Loucy (cell line): Measurements from ENCODE around the gene FBXO42.

Source experiments
- H2AFZ ChIP-seq: fragments of 200-600 bp; sonication (generic); 2 replicates; pipeline ENCODE4 v1.6.0; 2016; ENCODE audit warnings: antibody characterized with exemption, mild to moderate bottlenecking, low read length, moderate library complexity
- H3F3A ChIP-seq: fragments of 200-600 bp; 2 replicates; pipeline ENCODE4 v1.6.0; 2016; ENCODE audit warnings: antibody characterized with exemption, low read depth, mild to moderate bottlenecking
- H3K27me3 ChIP-seq: fragments of 200-600 bp; sonication (generic); 2 replicates; pipeline ENCODE4 v1.6.1; 2014; ENCODE audit warnings: low read length, mild to moderate bottlenecking; ENCODE audit not compliant: insufficient read depth, poor library complexity, severe bottlenecking
- H3K36me3 ChIP-seq: fragments of 200-600 bp; sonication (generic); 2 replicates; pipeline ENCODE4 v1.6.1; 2016; ENCODE audit warnings: low read length; ENCODE audit not compliant: insufficient read depth
- H3K4me1 ChIP-seq: fragments of 200-600 bp; sonication (generic); 2 replicates; pipeline ENCODE4 v1.5.1; 2014; ENCODE audit warnings: low read length, mild to moderate bottlenecking; ENCODE audit not compliant: insufficient read depth, poor library complexity, severe bottlenecking
- H3K4me2 ChIP-seq: fragments of 200-600 bp; sonication (generic); 2 replicates; pipeline ENCODE4 v1.6.0; 2014; ENCODE audit warnings: antibody characterized with exemption, low read length, low read depth, mild to moderate bottlenecking; ENCODE audit not compliant: poor library complexity, severe bottlenecking
- H3K4me3 ChIP-seq: fragments of 200-600 bp; sonication (generic); 2 replicates; pipeline ENCODE4 v1.5.1; 2014; ENCODE audit warnings: low read length, mild to moderate bottlenecking, mixed read lengths; ENCODE audit not compliant: poor library complexity, severe bottlenecking
- H3K79me2 ChIP-seq: fragments of 200-600 bp; sonication (generic); 2 replicates; pipeline ENCODE4 v1.6.1; 2014; ENCODE audit warnings: low read length; ENCODE audit not compliant: insufficient read depth
- H3K9ac ChIP-seq: fragments of 200-600 bp; sonication (generic); 2 replicates; pipeline ENCODE4 v1.6.0; 2014; ENCODE audit warnings: mild to moderate bottlenecking, low read depth, low read length, moderate library complexity; ENCODE audit not compliant: poor library complexity, severe bottlenecking
- H3K9me2 ChIP-seq: fragments of 200-600 bp; sonication (generic); replicated peaks from 2 replicates; pipeline ENCODE4 v1.6.1; 2016; ENCODE audit warnings: low read depth, low read length, mixed read lengths
- H3K9me3 ChIP-seq: fragments of 200-600 bp; sonication (generic); 2 replicates; pipeline ENCODE4 v1.6.1; 2014; ENCODE audit warnings: mild to moderate bottlenecking, antibody characterized with exemption, low read length, low read depth; ENCODE audit not compliant: insufficient read depth
- H4K20me1 ChIP-seq: fragments of 200-600 bp; sonication (generic); 2 replicates; pipeline ENCODE4 v1.6.0; 2014; ENCODE audit warnings: antibody characterized with exemption, low read length, mild to moderate bottlenecking; ENCODE audit not compliant: insufficient read depth, poor library complexity, severe bottlenecking
- EZH2phosphoT487 ChIP-seq: fragments of 200-600 bp; IDR thresholded peaks from 2 replicates; pipeline ENCODE4 v1.6.1; 2018; ENCODE audit warnings: antibody characterized with exemption, mild to moderate bottlenecking, moderate library complexity, borderline replicate concordance
- TF ChIP-seq, protein P1 (sequence below): fragments of 200-600 bp; sonication (generic); conservative IDR thresholded peaks from 2 replicates; pipeline ENCODE4 v1.5.1; 2014; ENCODE audit warnings: mild to moderate bottlenecking, antibody characterized with exemption, low read length

FBXO42 gene

DNA sequence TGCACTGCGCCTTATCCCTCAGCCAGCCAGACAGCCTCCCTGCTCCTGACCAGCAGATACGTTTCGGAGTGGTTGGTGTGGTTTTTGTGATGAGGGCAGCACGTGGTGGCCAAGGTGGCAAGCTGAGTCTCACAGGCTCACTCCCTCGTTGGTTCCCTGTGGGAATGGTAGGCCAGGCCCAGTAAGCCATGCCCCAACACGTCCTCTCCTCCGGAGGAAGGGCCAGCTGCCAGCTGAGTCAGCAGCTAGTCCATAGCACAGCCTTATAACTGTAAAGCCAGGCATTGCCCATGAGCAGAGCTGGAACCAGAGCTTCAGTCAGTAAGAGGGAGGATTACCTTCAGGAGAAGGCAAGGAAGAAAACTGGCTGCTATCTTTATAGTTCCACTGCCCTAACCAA lies 44.3 kb upstream of the FBXO42 start:
- Histone ChIP-seq H3K36me3 (peaks cover 70% of the 10 kb centered on the region; the same call in 1 of the 2 replicates), H4K20me1 (peaks cover 16% of the 10 kb centered on the region), H3K9ac (no peak overlapping the region)

DNA sequence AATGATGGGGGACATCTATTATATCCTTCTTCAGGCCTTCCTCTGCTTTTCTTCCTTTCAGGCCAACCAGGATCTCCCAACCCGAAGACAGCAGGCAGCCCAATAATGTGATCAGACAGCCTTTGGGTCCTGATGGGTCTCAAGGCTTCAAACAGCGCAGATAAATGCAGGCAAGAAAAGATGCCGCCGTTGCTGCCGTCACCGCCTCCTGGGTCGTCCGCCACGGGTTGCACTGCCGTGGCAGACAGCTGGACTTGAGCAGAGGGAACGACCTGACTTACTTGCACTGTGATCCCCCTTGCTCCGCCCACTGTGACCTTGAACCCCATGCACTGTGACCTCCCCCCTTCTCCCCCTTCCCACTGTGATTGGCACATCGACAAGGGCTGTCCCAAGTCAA lies 42.7 kb upstream of the FBXO42 start:
- no peaks in the 10 kb centered on the region for H3F3A ChIP-seq
- peaks cover 32% of the 10 kb centered on the region for H4K20me1 ChIP-seq
- H3K4me2 ChIP-seq: no peak overlapping the region
- peaks cover 45% of the 10 kb centered on the region for H3K79me2 ChIP-seq
- H3K36me3 ChIP-seq: peaks cover 67% of the 10 kb centered on the region; the same call in 1 of the 2 replicates
- peaks cover 5% of the 10 kb centered on the region for H3K4me1 ChIP-seq
- no peak for TF ChIP-seq EZH2phosphoT487
- TF ChIP-seq, protein P1, sequence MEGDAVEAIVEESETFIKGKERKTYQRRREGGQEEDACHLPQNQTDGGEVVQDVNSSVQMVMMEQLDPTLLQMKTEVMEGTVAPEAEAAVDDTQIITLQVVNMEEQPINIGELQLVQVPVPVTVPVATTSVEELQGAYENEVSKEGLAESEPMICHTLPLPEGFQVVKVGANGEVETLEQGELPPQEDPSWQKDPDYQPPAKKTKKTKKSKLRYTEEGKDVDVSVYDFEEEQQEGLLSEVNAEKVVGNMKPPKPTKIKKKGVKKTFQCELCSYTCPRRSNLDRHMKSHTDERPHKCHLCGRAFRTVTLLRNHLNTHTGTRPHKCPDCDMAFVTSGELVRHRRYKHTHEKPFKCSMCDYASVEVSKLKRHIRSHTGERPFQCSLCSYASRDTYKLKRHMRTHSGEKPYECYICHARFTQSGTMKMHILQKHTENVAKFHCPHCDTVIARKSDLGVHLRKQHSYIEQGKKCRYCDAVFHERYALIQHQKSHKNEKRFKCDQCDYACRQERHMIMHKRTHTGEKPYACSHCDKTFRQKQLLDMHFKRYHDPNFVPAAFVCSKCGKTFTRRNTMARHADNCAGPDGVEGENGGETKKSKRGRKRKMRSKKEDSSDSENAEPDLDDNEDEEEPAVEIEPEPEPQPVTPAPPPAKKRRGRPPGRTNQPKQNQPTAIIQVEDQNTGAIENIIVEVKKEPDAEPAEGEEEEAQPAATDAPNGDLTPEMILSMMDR: no peak
- no peak overlapping the region for H3K4me3 ChIP-seq
- H3K27me3 ChIP-seq: no peaks in the 10 kb centered on the region
- no peak overlapping the region for H3K9ac ChIP-seq
- H2AFZ ChIP-seq: no peak overlapping the region
- H3K9me3 ChIP-seq: no peaks in the 10 kb centered on the region
- H3K9me2 ChIP-seq: no peaks in the 10 kb centered on the region

More for the DNA sequence above, 44.3 kb upstream of the FBXO42 start:
- H3K4me1 ChIP-seq: peaks cover under 1% of the 10 kb centered on the region
- no peak overlapping the region for H3K4me2 ChIP-seq
- H2AFZ ChIP-seq: no peak overlapping the region
- no peaks in the 10 kb centered on the region for H3K9me2 ChIP-seq
- no peak for TF ChIP-seq EZH2phosphoT487
- TF ChIP-seq, protein P1: no peak
- H3K4me3 ChIP-seq: no peak overlapping the region
- H3K27me3 ChIP-seq: no peaks in the 10 kb centered on the region
- H3K9me3 ChIP-seq: no peaks in the 10 kb centered on the region
- no peaks in the 10 kb centered on the region for H3F3A ChIP-seq
- H3K79me2 ChIP-seq: peaks cover 29% of the 10 kb centered on the region

DNA sequence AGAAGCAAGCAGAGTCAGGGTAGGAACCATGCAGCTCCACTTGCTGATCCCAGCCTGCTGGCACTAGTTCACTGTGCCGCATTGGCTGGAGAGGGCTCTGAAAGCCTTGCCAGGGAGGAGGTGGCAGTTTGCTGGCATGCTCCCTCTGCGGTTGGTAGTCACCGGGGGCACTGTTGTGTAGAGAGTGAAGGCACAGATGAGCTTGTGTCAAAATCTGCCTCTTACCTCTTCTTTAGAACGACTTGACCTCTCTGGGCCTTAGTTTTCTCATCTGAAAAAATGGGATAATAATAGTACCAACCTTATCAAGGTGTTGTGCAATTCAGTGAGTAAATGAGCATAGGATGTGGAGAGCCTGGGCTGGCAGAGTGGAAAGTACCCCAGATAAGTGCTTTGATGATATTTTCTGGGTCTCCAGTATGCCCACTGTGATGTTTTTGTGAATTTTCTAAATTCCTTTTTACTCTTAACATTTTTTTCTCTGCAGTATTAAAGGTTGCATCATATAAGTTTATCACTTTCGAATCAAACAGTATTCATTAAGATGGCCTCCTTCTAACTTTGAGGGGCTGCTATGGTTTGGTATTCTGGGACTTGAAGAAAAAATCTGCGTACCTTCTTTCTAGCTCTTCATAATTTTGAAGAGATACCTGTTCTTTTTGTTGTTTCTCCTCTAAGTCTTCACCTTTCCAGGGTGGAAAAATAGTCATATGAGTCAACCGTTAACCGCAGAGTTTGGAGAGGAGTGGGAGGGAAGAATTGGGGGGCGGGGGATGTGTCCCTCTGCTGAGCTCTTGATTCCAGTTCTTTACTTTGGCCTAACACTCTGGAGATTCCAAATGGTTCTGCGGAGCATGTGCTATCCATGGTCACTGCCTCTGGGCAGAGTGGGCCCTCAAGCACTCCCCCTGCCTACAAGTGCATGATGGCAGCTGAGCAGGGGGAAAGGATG lies 41.6 kb upstream of the FBXO42 start:
- peaks cover 36% of the 10 kb centered on the region for H4K20me1 ChIP-seq
- no peaks in the 10 kb centered on the region for H3K9me2 ChIP-seq
- peaks cover 5% of the 10 kb centered on the region for H3K4me1 ChIP-seq
- TF ChIP-seq EZH2phosphoT487: no peak
- TF ChIP-seq, protein P1: no peak
- no peak overlapping the region for H3K4me3 ChIP-seq
- no peaks in the 10 kb centered on the region for H3K9me3 ChIP-seq
- H2AFZ ChIP-seq: no peak overlapping the region
- peaks cover 54% of the 10 kb centered on the region for H3K79me2 ChIP-seq
- H3K27me3 ChIP-seq: no peaks in the 10 kb centered on the region
- H3K4me2 ChIP-seq: no peak overlapping the region
- H3K9ac ChIP-seq: no peak overlapping the region
- H3F3A ChIP-seq: no peaks in the 10 kb centered on the region
- H3K36me3 ChIP-seq: peaks cover 57% of the 10 kb centered on the region; the same call in 1 of the 2 replicates
